GM19193 (cell line): ENCODE data around the gene SV2C.

Experiments
- POLR2A ChIP-seq: IDR thresholded peaks from 4 replicates; pipeline ENCODE4 v1.6.1; 2011; ENCODE audit not compliant: insufficient read depth, insufficient read length; ENCODE audit errors: extremely low read depth

The SV2C gene

GRCh38 chr5:76166886-76167576, 83.8 kb downstream of the SV2C start:
- no peak for TF ChIP-seq POLR2A

DNA sequence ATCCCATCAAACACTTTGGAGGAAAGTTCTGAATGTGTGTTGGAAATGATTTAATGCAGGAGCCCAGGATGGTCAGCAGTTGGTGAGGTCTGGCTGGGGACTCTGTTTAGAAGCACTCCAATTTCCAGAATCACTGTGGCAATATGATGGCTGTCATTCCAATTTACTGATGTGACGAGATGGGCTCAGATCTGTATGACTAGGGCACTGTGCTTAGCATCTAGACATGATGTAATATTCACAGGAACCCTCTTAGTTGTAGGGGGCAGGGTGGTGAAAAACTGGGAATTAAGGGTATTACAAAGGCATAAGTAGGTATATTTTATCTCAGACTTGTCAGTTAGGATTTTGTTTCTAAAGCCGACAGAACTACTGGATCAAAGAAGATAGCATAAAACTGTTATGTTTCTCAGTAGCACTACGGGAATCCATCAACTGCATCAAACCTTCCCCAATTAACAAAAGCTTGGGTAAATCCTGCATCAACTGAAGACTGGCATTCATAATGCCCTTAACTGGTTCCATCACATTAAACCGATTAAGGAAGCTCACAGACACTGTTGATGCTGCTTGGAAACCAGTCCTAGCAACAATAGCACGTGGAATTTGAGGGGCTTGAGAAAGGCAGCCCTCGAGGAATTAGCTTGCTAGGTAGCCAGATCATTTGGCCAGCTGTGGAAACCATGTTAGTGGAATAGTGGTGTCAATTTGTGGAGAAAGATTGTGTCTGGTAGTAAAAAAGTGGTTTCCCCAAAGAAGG, 86.1 kb downstream of the SV2C start:
- TF ChIP-seq POLR2A, result no peak

DNA sequence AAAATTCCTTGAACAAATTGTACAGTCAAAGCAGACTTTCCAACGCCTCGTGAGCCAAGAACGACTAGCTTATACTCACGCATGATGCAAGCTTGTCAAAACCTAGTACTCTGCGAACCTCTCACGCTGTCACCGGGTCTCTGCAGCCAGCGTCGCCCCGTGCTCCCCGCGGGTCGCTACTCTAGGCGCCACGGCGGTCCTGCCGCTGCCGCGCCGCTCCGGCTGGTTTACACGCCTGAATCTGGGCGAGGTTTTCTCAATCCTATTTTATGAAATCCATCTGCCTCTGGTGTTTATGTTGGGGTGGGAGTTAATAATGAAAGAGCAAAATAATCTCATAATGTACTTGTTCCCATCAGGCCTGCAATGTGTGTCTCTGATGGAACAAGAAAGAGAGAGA, 90.9 kb downstream of the SV2C start:
- no peak for TF ChIP-seq POLR2A

DNA sequence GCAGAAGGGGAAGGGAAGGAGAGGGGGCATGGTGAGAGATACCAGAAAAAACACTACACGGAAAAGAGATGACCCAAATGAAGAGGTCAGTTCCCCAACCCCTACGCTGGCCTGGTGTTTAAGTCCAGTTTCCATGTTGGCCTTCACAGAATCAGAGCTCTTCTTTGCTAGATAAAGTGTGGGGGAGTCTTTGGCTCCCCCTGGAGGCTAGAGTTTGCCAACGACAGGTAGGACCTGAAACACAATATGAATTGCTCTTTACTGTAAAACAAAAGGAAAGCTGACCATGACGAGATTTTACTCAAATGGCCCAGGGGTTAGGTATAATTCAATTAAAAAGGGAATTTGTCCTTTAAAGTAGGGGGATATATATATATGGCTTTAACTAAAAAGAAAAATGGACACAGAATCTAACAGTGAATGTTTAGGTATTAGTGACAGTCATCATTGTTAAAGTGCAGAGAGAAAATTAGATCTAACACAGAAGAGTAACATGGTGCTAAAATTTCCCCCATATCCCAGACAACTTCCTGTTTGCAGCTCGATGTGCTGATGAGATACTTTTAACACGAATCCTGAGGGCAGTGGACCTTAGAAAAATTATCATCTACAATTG, 92.0 kb downstream of the SV2C start:
- TF ChIP-seq POLR2A, result no peak

DNA sequence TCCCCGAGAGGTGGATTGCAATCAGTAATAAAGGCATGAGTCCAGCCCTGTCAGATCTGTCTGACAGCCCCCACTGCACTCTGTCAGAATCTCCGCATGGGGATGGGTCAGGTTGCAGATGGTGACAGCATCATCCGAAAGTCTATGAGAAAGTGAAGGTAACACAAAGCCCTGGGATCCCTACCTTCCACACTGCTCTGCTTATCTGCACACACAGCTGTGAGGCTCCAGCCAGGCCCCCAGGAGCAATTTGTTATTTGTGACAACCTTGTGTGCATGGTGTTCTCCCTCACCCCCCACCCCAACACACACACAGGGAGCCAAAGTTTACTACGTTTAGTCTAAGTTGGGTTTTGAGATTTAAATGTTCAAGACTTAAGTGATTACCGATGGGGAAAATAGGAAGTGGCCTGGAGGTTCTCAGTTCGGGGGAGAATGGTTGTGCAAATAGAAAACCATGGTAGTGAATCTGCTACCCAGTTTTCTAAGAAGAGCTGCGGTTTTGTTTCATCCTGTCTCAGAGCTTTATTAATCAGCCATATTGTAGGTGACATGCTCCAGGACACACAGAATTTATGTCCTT, 92.7 kb downstream of the SV2C start:
- no peak for TF ChIP-seq POLR2A

DNA sequence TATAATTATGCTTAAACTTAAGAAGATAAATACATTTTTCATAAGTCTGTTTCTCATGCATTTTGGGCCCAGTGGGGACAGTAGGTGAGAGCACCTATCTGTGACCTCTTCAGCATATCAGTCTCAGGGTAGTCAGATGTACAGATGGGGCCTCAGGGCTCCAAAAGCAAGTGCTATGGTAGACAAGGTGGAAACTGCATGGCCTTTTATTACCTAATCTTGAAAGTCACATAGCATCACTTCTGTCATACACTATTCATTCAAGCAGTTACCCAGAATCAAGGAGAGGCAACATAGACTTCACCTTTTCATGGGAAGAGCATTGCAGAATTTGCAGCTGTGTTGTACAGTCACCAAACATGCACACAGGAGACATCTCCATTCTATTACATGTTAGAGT, 94.8 kb downstream of the SV2C start:
- no peak for TF ChIP-seq POLR2A

- no peak for TF ChIP-seq POLR2A
These were observed 95.7 kb downstream of the SV2C start for GRCh38 chr5:76178913-76179312.

DNA sequence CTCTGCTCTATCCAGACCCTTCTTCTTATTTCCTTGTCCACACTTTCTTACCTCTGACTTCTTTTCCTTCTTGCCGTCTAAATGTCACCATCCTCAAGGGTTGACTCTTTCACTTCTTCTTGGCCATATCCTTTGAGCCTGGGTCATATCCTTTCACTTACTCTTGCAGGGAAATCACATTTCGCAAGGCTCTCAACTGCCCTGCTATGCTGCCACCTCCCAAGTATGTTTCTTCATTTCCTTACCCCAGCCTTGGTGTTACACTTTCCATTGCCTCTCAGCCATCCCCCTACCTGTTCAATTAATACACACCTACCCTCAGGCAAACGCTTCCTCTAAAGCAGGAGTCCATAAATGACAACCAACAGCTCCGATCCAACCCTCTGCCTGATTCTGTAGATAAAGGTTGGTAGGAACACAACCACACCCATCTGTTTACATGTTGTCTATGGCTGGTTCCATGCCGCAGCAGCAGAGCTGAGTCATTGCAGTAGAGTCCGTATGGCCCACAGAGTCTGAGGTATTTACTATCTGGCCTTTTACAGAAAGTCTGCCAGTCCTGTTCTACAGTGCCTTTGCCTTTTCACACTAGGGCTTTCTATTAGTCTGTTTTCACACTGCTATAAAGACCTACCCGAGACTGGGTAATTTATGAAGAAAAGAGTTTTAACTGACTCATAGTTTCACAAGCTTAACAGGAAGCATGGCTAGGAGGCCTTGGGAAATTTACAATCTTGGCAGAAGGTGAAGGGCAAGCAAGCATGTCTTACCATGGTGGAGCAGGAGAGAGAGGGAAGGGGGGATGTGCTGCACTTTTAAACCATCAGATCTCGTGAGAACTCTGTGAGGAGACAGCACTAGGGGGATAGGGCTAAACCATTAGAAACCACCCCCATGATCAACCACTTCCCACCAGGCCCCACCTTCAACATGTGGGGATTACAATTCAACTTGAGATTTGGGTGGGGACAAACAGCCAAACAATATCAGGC, 97.9 kb downstream of the SV2C start:
- TF ChIP-seq POLR2A, result no peak

GRCh38 chr5:76187386-76187785, 104.2 kb downstream of the SV2C start:
- no peak for TF ChIP-seq POLR2A

DNA sequence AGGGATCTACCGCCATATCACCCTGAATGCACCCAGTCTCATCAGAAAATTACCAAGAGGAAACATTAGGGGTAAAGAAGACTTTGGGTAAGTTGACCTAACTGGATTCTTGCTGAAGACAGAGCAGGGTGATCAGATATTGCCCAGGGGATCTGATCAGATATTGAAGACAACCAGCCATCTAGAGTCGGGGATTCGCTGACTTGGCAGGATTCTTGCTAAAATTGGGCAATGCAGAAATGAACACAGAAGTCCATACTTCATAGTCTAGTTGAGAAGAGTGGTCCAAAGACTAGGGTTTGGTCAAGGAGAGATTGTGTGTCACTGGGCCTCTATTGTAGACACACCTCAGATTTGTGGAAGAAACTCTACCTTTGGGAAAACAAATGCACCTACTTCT, 107.2 kb downstream of the SV2C start:
- no peak for TF ChIP-seq POLR2A

GRCh38 chr5:76192837-76193236, 109.7 kb downstream of the SV2C start:
- TF ChIP-seq POLR2A, result no peak

- no peak for TF ChIP-seq POLR2A
These were observed 110.5 kb downstream of the SV2C start for GRCh38 chr5:76193635-76194034.

DNA sequence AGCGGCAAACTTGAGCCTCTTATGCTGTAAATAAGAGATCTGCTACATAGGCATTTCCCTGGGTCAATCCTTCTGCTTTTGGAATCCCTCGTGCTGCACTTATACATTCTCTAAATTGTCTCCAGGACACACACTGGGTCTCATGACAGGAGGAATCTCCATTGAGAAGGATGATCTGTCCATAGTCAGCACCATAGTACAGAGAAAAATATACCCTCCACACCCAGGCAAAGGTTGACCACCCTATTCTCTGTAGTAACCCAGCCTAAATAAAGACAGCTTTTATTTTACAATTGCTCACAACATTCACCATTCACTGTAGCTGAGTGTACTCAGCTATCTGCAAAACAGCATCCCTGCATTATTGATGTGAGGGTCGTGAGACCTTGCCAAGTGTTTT, 111.2 kb downstream of the SV2C start:
- no peak for TF ChIP-seq POLR2A

GRCh38 chr5:76196457-76196856, 113.3 kb downstream of the SV2C start:
- no peak for TF ChIP-seq POLR2A

DNA sequence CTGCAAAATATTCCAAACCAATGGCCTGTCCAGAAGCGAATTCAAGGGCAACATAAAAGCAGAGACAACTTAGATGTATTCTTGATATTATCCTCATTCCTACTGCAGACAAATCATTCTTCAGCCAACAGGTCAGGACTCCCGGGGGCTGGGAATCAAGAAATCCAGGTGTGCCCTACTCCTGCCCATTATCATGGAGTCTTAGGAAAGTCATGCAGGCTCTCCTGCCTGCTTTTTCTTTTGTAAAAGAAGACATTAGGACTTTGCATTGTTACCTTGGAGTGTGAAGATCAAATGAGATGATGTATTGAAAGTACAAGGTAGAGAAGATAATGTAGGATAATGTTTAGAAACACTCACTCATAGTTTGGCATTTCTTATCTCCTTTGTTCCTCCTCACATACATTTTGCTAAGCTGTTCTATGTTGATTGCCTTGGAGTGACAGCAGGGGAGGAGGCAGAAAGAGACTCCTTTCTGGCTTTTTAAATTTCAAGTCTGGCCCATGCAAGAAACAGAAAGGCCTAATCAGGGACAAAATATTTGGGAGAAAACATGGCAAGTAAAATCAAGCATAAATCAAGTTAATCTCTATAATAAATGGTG, 113.8 kb downstream of the SV2C start:
- no peak for TF ChIP-seq POLR2A

- TF ChIP-seq POLR2A, result no peak
These were observed 114.5 kb downstream of the SV2C start for GRCh38 chr5:76197726-76198125.
